ENCODE measurements around the gene ANAPC4. TPM values are rescaled to one million over a fixed set of nuclear protein-coding genes. Genes with fewer than 3 reads are reported as not detected.

The ANAPC4 gene
- total RNA-seq, 1 donor from 2014 or later = 33.0 TPM

- Histone ChIP-seq H3K4me1 (no peaks in the 10 kb centered on the region), H3K36me3 (peaks cover 4% of the 10 kb centered on the region), H3K9me3 (no peaks in the 10 kb centered on the region), H3K4me3 (no peak overlapping the region), H3K27ac (no peak overlapping the region), H3K27me3 (no peaks in the 10 kb centered on the region)
- ATAC-seq (no peak), DNase-seq (no peak)
- intact Hi-C loops (cut with DNase I) = no loop called here
- TF ChIP-seq CTCF (IDR thresholded peaks at IDR 0.05) = no peak
Observed at GRCh38 chr4:25343671-25344070, 33.4 kb upstream of the ANAPC4 start.

GRCh38 chr4:25345744-25346143 is 31.3 kb upstream of the ANAPC4 start:
- ATAC-seq (no peak), DNase-seq (no peak)
- Histone ChIP-seq H3K27me3 (no peaks in the 10 kb centered on the region), H3K9me3 (no peaks in the 10 kb centered on the region), H3K4me1 (no peaks in the 10 kb centered on the region), H3K36me3 (peaks cover 17% of the 10 kb centered on the region), H3K27ac (no peak overlapping the region), H3K4me3 (no peak overlapping the region)
- intact Hi-C loops (cut with DNase I) = no loop called here
- no peak for TF ChIP-seq CTCF (IDR thresholded peaks at IDR 0.05)

DNA sequence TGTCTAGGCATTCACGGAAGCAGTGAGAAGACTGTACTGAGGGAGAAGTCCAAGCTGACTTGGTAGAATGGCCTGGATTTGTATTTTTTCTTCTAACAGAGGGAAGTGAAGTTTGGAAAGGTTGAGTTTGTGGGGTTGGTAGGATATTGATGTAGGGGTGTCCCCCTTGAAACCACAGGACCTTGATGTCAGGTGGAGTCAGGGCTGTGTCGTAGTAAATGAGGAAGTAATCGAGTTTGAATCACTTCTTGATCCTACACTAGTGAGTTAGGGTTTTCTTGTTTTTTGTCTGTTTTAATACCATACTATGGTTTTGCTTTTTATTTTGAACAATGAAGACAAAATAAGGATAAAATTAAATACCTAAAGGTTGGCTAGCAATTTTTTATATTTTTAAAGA is 30.1 kb upstream of the ANAPC4 start:
- Histone ChIP-seq H3K36me3 (peaks cover 17% of the 10 kb centered on the region), H3K27ac (no peak overlapping the region), H3K27me3 (no peaks in the 10 kb centered on the region), H3K9me3 (no peaks in the 10 kb centered on the region), H3K4me1 (no peaks in the 10 kb centered on the region), H3K4me3 (no peak overlapping the region)
- DNase-seq (no peak), ATAC-seq (no peak)
- intact Hi-C loops (cut with DNase I) = no loop called here
- no peak for TF ChIP-seq CTCF (IDR thresholded peaks at IDR 0.05)

GRCh38 chr4:25347473-25347872 is 29.6 kb upstream of the ANAPC4 start:
- Histone ChIP-seq H3K27me3 (no peaks in the 10 kb centered on the region), H3K4me1 (no peaks in the 10 kb centered on the region), H3K36me3 (peaks cover 17% of the 10 kb centered on the region), H3K9me3 (no peaks in the 10 kb centered on the region), H3K4me3 (no peak overlapping the region), H3K27ac (no peak overlapping the region)
- intact Hi-C loops (cut with DNase I) = no loop called here
- DNase-seq (no peak), ATAC-seq (no peak)
- TF ChIP-seq CTCF (IDR thresholded peaks at IDR 0.05) = no peak

DNA sequence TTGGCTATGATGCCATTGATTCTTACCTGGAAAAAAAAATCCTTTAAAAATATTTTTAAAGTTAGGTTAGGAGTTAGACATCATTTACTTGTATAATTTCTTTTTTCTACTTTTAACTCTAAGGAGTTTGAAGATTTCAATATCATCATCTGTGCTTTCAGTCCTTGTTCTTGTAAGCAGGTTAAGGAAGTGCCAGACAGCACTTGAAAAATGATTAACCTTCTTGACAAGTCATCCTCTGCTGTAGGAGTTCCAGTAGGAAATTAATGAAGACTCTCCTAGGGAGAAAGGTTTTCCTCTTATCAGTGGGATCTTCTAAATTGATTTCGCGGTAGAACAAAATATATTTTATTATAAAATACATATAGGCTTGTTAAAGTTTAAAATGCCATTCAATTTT is 29.1 kb upstream of the ANAPC4 start:
- no peaks in the 10 kb centered on the region for H3K4me1 ChIP-seq
- no peaks in the 10 kb centered on the region for H3K9me3 ChIP-seq
- peaks cover 17% of the 10 kb centered on the region for H3K36me3 ChIP-seq
- H3K4me3 ChIP-seq = no peak overlapping the region
- intact Hi-C loops (cut with DNase I) = no loop called here
- DNase-seq (no peak), ATAC-seq (no peak)
- H3K27me3 ChIP-seq = no peaks in the 10 kb centered on the region
- TF ChIP-seq CTCF (IDR thresholded peaks at IDR 0.05) = no peak
- H3K27ac ChIP-seq = no peak overlapping the region

DNA sequence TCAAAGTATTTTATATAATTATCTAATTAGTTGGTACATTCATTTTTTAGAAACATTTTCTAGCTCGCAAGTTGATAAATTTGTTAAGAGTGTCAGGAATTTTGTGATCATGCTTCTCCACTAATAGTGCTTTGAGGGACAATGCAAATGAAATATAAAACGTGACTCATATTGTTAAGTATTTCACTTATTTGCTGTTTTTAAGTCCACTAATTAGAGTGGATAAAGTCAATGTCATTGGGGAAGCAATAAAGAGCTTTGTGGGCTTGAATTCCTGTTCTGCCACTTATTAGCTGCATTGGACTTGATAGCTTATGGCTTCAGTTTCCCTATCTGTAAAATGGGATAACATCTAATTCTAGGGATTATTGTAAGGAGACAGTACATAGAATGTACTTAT is 26.5 kb upstream of the ANAPC4 start:
- ATAC-seq (no peak), DNase-seq (no peak)
- no peak overlapping the region for H3K27ac ChIP-seq
- no peak for TF ChIP-seq CTCF (IDR thresholded peaks at IDR 0.05)
- no peaks in the 10 kb centered on the region for H3K9me3 ChIP-seq
- peaks cover 17% of the 10 kb centered on the region for H3K36me3 ChIP-seq
- intact Hi-C loops (cut with DNase I) = no loop called here
- no peak overlapping the region for H3K4me3 ChIP-seq
- no peaks in the 10 kb centered on the region for H3K4me1 ChIP-seq
- H3K27me3 ChIP-seq = no peaks in the 10 kb centered on the region

Measured in upper lobe of right lung (tissue), 1 donor.